MG63 (cell line): ENCODE data around the gene MSI2. TPM values are rescaled to one million over a fixed set of nuclear protein-coding genes. Genes with fewer than 3 reads are reported as not detected.
"Not testable (repeated sequence)": the region's sequence is repeated elsewhere in the genome, so short reads cannot be mapped to it uniquely, and the experiment has no call there.

Source experiments
- DNase-seq: peaks from one replicate; pipeline ENCODE4 v3.0.0-alpha.2; 2020
- H3K27me3 ChIP-seq: fragments of 250-450 bp; sonication (Bioruptor Pico); 2 replicates; pipeline ENCODE4 v1.5.1; 2020; ENCODE audit warnings: mild to moderate bottlenecking, moderate library complexity
- H3K36me3 ChIP-seq: fragments of 250-450 bp; sonication (Bioruptor Pico); 2 replicates; pipeline ENCODE4 v1.5.1; 2020; ENCODE audit warnings: mild to moderate bottlenecking, moderate library complexity
- H3K4me3 ChIP-seq: fragments of 250-450 bp; sonication (Bioruptor Pico); 2 replicates; pipeline ENCODE4 v1.5.1; 2020; ENCODE audit warnings: mild to moderate bottlenecking, moderate library complexity
- H3K9me3 ChIP-seq: fragments of 250-450 bp; sonication (Bioruptor Pico); 2 replicates; pipeline ENCODE4 v1.5.1; 2020; ENCODE audit warnings: mild to moderate bottlenecking, moderate library complexity
- total RNA-seq: library from RNA; depleted of rRNA; stranded (reverse); fragments of >200 nt; shearing (Covaris generic); gene quantifications from 2 replicates; pipeline ENCODE4 v1.2.3, GENCODE V29; 2014; ENCODE audit warnings: low replicate concordance

Gene MSI2
- total RNA-seq, 1 experiment from 2014 or later = 2.8 TPM

GRCh38 chr17:57604771-57605674 is 348.7 kb downstream of the MSI2 start:
- Histone ChIP-seq H3K4me3 (no peak overlapping the region), H3K9me3 (no peaks in the 10 kb centered on the region), H3K27me3 (no peaks in the 10 kb centered on the region), H3K36me3 (no peaks in the 10 kb centered on the region)
- DNase-seq = peak; percentile 43

- DNase-seq = no peak
- no peaks in the 10 kb centered on the region for H3K9me3 ChIP-seq
- H3K4me3 ChIP-seq = no peak overlapping the region
- H3K36me3 ChIP-seq = no peaks in the 10 kb centered on the region
- no peaks in the 10 kb centered on the region for H3K27me3 ChIP-seq
These were observed 349.4 kb downstream of the MSI2 start for GRCh38 chr17:57605675-57606105.

DNA sequence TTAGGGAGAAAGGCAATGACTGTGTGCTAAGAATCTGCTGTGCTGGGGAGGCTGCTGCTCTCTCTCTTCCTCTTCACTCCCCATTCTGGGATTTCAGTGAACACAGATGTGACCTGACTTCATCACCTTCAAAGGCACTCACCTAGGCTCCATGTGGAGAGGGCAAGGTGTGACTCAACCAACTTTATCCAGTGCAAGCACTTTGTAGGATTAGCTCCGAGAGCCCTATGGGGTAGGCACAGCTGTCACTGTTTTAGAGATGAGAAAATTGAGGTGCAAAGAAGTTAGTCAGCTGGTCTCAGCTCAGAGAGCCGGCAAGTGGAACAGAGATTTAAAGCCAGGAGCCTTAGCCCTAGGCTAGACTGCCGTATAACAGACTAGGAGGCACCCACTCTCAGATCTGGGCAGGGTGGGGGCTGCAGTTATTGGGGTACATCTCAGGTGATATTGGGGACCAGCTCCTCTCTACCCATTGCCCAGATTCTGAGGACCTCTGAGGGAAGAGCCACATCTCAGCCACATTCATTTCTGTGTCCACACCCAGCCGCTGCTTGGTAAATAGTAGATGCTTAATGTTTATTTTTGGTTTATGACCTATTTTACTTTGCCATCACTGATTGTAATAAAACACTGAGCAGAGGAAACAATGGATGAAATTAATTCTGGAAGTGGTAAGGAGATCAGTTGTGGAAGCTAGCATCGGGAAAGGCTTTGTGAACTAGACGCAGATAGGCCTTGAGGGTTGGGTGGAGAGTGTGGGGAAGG is 350.0 kb downstream of the MSI2 start:
- Histone ChIP-seq H3K4me3 (no peak overlapping the region), H3K36me3 (no peaks in the 10 kb centered on the region), H3K9me3 (no peaks in the 10 kb centered on the region), H3K27me3 (no peaks in the 10 kb centered on the region)
- DNase-seq = no peak

GRCh38 chr17:57607553-57608120 is 351.3 kb downstream of the MSI2 start:
- Histone ChIP-seq H3K9me3 (no peaks in the 10 kb centered on the region), H3K4me3 (no peak overlapping the region), H3K36me3 (no peaks in the 10 kb centered on the region), H3K27me3 (no peaks in the 10 kb centered on the region)
- peak; percentile 11 for DNase-seq

GRCh38 chr17:57608369-57609124 is 352.2 kb downstream of the MSI2 start:
- H3K36me3 ChIP-seq = no peaks in the 10 kb centered on the region
- H3K4me3 ChIP-seq = no peak overlapping the region
- H3K27me3 ChIP-seq = no peaks in the 10 kb centered on the region
- DNase-seq = no peak
- H3K9me3 ChIP-seq = no peaks in the 10 kb centered on the region

GRCh38 chr17:57609125-57609877 is 353.0 kb downstream of the MSI2 start:
- no peak overlapping the region for H3K4me3 ChIP-seq
- no peaks in the 10 kb centered on the region for H3K27me3 ChIP-seq
- DNase-seq = no peak
- H3K9me3 ChIP-seq = no peaks in the 10 kb centered on the region
- no peaks in the 10 kb centered on the region for H3K36me3 ChIP-seq

GRCh38 chr17:57609878-57610270 is 353.6 kb downstream of the MSI2 start:
- no peaks in the 10 kb centered on the region for H3K27me3 ChIP-seq
- H3K4me3 ChIP-seq = no peak overlapping the region
- H3K36me3 ChIP-seq = no peaks in the 10 kb centered on the region
- no peak for DNase-seq
- H3K9me3 ChIP-seq = no peaks in the 10 kb centered on the region

DNA sequence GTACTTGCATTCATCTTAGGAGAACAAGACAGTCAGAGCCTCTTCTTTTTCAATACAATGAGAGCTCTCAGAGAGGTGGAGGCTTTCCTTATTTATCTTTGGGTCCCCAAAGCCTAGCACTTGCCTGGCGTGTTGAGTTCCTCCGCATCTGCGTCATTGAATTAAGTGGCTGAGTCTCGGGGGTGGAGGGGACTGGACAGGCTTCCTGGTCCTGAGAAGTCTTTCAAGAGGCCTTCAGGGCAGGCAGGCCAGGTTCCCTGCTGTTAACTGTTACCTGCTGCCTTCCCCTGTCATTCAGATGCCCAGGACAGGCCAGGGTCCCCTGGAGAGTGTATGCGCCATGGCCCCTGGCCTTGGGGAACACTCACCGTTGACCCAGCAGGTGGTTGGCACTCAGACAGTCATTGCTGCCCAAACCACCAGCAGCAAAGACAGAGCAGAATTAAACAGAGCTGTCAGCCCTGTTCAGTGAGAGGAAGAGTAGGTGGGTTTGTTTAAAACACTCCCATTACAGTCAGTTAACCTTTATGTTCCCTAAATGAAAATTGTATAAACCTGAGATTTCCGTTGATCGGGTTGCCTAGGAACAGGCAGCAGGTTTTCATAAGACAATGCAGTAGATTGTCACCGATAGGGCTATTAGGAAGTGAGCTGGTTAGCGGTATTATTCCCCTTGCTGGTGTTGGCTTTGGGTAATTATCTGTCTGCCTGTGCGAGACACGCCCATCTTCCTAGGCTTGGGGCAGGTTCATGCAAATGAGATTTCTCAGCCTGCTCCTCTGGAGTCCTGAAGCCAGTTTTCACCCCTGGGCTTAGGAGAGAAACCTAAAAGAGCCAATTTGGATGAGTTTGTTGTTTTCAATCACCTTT is 356.1 kb downstream of the MSI2 start:
- H3K4me3 ChIP-seq = no peak overlapping the region
- DNase-seq = no peak
- H3K36me3 ChIP-seq = no peaks in the 10 kb centered on the region
- H3K9me3 ChIP-seq = peaks cover 4% of the 10 kb centered on the region
- H3K27me3 ChIP-seq = no peaks in the 10 kb centered on the region

DNA sequence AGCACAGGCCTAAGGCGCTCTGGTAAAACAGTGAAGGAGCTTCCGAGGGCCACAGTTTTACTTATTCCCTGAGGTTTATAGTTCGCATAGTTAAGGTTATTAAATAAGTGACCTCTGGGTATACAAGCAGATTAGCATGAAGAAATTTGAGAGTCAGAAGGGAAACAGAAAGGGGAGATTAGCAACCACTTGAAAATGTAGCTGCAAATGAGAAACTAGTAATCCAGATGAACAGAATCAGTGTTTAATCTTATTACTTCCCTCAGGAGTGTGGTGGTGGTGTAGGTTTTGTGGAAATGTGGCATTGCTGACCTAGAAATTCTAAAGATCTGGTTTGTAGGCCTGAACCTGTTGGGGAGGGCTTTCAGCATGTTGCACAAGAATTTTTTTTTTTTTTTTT is 358.4 kb downstream of the MSI2 start:
- Histone ChIP-seq H3K36me3 (no peaks in the 10 kb centered on the region), H3K4me3 (no peak overlapping the region), H3K9me3 (peaks cover 5% of the 10 kb centered on the region), H3K27me3 (no peaks in the 10 kb centered on the region)
- DNase-seq = no peak

DNA sequence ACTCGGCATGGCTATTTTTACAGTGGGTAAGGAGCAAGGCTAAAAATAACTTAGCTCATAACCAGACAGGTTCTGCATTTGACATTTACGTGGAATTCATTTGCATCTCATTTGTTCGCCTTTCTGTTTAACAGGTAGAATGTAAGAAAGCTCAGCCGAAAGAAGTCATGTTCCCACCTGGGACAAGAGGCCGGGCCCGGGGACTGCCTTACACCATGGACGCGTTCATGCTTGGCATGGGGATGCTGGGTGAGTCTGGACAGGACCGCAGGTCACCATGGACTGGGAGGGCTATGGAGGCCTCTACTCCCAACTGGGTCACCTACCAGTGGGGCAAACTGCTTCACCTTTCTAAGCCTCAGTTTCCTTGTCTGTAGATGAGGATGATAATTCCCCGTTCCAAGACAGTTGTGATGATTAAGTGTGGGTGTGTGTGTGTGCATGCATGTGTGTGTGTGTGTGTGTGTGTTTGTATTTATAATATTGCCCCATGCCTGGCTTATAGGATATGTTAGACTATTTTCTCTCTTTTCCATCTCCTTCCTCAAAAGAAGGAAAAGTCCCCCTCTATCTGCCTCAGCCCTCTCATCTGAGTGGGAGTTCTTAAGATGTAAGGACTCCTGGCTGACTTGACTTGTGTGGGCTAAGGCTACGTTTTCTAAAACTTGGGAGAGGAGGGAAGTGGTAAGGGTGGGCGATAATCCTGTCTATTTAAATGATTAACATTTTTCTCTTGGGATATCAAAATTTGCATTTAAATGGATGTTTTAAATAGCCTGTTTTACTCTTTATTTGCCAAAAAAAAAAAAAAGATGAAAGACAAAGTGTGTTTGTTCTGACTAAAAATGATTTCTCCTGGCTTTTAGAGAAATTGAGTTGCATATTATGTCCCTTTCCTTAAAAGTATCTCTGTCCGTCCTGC is 359.8 kb downstream of the MSI2 start:
- Histone ChIP-seq H3K4me3 (no peak overlapping the region), H3K27me3 (no peaks in the 10 kb centered on the region), H3K9me3 (peaks cover 5% of the 10 kb centered on the region), H3K36me3 (no peaks in the 10 kb centered on the region)
- no peak for DNase-seq

DNA sequence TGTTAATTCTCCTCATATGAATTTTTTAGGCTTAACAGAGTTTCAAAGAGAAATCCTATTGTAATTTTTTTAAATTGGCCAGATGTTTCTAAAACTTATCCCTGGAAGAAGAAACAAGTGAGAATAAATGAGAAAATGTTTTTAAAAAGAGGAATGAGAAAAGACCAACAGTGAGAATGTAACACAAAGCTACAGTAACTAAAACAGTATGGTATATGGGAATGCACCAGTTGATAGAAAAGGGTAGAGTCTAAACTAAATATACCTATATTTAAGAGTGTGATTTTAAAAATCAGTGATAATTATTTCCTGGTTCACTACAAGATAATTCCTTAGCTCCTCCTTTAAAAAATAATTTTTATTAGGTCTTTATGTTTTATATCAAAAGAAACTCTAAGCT is 360.9 kb downstream of the MSI2 start:
- Histone ChIP-seq H3K4me3 (no peak overlapping the region), H3K9me3 (peaks cover 5% of the 10 kb centered on the region), H3K27me3 (no peaks in the 10 kb centered on the region), H3K36me3 (no peaks in the 10 kb centered on the region)
- no peak for DNase-seq

GRCh38 chr17:57619061-57619937 is 363.0 kb downstream of the MSI2 start:
- Histone ChIP-seq H3K27me3 (no peaks in the 10 kb centered on the region), H3K9me3 (peaks cover 5% of the 10 kb centered on the region), H3K36me3 (no peaks in the 10 kb centered on the region), H3K4me3 (no peak overlapping the region)
- DNase-seq = peak; percentile 40

GRCh38 chr17:57620576-57620975 is 364.3 kb downstream of the MSI2 start:
- peaks cover 5% of the 10 kb centered on the region for H3K9me3 ChIP-seq
- H3K36me3 ChIP-seq = no peaks in the 10 kb centered on the region
- H3K4me3 ChIP-seq = no peak overlapping the region
- DNase-seq = no peak
- no peaks in the 10 kb centered on the region for H3K27me3 ChIP-seq

DNA sequence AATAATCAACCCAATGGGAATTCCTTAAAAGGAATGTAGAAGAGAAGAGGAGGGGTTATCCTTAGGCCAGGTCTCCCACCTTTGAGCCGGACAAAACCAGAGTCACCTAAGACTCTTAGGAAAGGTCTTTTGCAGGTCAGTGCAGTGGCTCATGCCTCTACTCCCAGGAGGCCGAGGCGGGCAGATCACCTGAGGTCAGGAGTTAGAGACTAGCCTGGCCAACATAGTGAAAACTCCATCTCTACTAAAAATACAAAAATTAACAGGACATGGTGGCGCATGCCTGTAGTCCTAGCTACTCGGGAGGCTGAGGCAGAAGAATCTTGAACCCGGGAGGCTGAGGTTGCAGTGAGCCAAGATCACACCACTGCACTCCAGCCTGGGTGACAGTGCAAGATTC is 365.5 kb downstream of the MSI2 start:
- DNase-seq, H3K36me3 ChIP-seq, H3K27me3 ChIP-seq, H3K9me3 ChIP-seq, H3K4me3 ChIP-seq: not testable (repeated sequence)
